GM20000 (cell line): ENCODE measurements around the gene SVOP.

Source experiments
- DNase-seq: peaks from one replicate; pipeline ENCODE4 v3.0.0; 2012; ENCODE audit warnings: low spot score
- CTCF ChIP-seq: IDR thresholded peaks from 2 replicates; pipeline ENCODE4 v1.5.1; 2012; ENCODE audit warnings: mild to moderate bottlenecking, control low read depth; ENCODE audit errors: extremely low read depth, missing control alignments

SVOP gene

GRCh38 chr12:108911915-108912314 lies 109.0 kb downstream of the SVOP start:
- no peak for DNase-seq
- TF ChIP-seq CTCF: no peak

GRCh38 chr12:108910336-108910735 lies 110.5 kb downstream of the SVOP start:
- TF ChIP-seq CTCF: no peak
- no peak for DNase-seq

GRCh38 chr12:108907839-108908351 lies 113.0 kb downstream of the SVOP start:
- DNase-seq: no peak
- TF ChIP-seq CTCF: no peak

DNA sequence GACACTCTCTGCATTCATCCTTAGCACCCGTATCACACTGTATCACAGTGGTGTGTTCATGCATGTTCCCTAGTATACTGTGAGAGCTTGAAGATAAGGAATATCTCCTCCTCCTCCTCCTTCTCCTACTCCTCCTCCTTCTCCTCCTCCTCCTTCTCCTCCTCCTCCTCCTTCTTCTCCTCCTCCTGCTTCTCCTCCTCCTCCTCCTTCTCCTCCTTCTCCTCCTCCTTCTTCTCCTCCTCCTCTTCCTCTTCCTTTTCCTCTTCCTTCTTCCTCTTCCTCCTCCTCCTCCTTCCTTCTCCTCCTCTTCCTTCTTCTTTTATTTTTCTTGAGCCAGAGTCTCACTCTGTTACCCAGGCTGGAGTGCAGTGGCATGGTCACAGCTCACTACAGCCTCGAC lies 113.9 kb downstream of the SVOP start:
- DNase-seq: no peak
- no peak for TF ChIP-seq CTCF

DNA sequence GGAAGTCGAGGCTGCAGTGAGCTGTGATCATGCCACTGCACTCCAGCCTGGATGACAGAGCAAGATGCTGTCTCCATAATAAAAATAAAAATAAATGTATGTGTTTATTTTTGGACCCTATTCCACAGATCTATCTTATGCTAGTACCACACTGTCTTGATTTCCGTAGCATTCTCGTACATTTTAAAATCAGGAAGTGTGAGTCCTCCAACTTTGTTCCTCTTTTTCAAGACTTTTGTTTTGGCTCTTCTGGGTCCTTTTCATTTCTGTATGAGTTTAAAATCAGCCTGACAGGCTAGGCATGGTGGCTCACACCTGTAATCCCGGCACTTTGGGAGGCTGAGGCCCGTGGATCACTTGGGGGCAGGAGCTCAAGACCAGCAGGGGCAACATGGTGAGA lies 115.1 kb downstream of the SVOP start:
- no peak for TF ChIP-seq CTCF
- DNase-seq: no peak

DNA sequence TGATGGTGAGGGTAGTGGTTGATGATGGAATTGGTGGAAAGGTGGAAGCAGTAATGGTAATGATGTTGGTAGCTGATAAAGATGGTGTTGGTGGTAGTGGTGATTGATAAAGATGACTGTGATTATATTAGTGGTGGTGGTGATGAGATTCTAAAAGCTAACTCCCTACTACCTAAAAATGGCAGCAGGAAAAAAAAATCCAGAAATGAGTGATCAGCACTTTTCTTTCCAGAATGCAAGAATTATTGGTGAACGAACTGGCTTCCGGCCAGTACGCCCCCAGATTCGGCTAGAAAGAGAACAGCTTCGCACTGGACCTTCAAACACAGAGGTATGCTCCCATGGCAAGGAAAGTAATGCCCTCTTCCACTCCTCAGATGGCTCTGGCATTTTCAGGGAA lies 121.7 kb downstream of the SVOP start:
- no peak for TF ChIP-seq CTCF
- DNase-seq: no peak

DNA sequence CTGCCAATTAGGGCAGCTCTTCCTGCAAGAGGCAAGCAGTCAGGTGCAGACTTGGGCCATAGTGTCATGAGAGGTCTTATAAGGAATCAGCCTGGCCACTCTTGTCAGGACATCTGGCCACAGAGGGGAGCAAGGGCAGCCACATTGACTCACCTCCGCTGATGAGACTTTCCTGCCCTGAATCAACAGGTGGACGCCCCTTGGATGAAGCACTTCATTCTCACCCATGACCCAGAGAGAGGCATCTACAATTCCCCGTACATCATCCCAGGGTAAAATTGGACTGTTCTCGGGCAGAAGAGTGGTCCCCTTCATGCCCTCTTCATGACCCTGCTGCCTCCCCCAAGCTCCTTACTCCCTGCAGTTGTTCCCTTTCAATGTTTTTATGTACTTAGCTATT lies 124.1 kb downstream of the SVOP start:
- DNase-seq: no peak
- no peak for TF ChIP-seq CTCF

- no peak for DNase-seq
- no peak for TF ChIP-seq CTCF
Measured at GRCh38 chr12:108896336-108896735, 124.5 kb downstream of the SVOP start.
